ENCODE measurements around the gene RAB3B.

The RAB3B gene

DNA sequence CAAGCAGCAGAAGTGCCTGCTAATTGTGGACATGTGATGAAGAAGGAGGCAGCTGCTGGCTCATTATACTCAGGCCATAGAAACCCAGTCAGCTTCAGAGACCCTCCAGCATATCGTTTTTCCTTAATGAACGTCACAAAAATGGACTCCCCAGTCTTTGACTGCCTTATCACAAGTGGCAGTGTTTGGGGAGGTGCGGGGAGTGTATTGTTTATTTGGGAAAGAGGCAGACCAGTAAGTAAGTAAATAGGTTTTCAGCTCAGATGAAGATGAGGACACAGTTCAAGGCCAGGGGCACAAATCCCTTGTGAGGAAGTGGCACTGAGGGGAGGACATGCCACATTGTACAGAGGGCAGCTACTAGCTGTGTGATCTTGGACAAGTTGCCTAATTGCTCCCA lies 68.5 kb downstream of the RAB3B start:
- no peak for DNase-seq (ENCODE audit: low read depth, low spot score)
- WGBS (ENCODE audit: insufficient coverage, insufficient read length) = no CpG with 5 or more reads among the region's 3 CpGs
- no peaks in the 10 kb centered on the region for H3K9me3 ChIP-seq (ENCODE audit: control insufficient read depth, insufficient read depth, low read length)
- H3K4me1 ChIP-seq (ENCODE audit: control insufficient read depth, insufficient read depth, low read length) = no peaks in the 10 kb centered on the region
- H3K36me3 ChIP-seq (ENCODE audit: control insufficient read depth, insufficient read depth, low read length) = no peaks in the 10 kb centered on the region
- H3K27ac ChIP-seq (ENCODE audit: low read length) = no peak overlapping the region
- no peaks in the 10 kb centered on the region for H3K27me3 ChIP-seq (ENCODE audit: control insufficient read depth, insufficient read depth, low read length)
- no peak overlapping the region for H3K4me3 ChIP-seq (ENCODE audit: low read length)

- H3K27me3 ChIP-seq (ENCODE audit: control insufficient read depth, insufficient read depth, low read length) = no peaks in the 10 kb centered on the region
- peaks cover 4% of the 10 kb centered on the region; the same call in 1 of the 2 replicates for H3K36me3 ChIP-seq (ENCODE audit: control insufficient read depth, insufficient read depth, low read length)
- H3K4me3 ChIP-seq (ENCODE audit: low read length) = no peak overlapping the region
- H3K27ac ChIP-seq (ENCODE audit: low read length) = no peak overlapping the region
- no CpG with 5 or more reads among the region's 5 CpGs for WGBS (ENCODE audit: insufficient coverage, insufficient read length)
- no peaks in the 10 kb centered on the region for H3K9me3 ChIP-seq (ENCODE audit: control insufficient read depth, insufficient read depth, low read length)
- H3K4me1 ChIP-seq (ENCODE audit: control insufficient read depth, insufficient read depth, low read length) = no peaks in the 10 kb centered on the region
- DNase-seq (ENCODE audit: low read depth, low spot score) = no peak
Measured at GRCh38 chr1:51920130-51920529, 70.4 kb downstream of the RAB3B start.

DNA sequence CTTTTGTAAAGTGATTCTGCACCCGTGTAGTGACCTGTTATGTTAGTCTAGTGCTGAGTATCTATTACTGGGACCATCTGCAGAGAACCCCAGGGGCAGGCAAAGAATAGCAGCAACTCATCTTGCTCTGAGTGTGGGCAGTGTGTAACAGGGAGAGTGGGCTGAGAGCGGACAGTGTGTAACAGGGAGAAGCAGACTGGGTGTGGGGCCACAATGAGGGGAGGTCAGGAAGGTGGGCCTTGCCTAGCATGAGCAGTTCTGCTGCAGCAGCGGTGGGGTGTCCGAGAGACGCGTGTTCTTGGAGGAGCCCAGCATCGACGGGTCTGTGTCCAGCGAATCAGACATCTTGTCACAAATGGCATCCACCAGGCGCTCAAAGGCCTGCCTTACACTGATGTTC lies 70.8 kb downstream of the RAB3B start:
- DNase-seq (ENCODE audit: low read depth, low spot score) = no peak
- Histone ChIP-seq H3K9me3 (ENCODE audit: control insufficient read depth, insufficient read depth, low read length) (no peaks in the 10 kb centered on the region), H3K27ac (ENCODE audit: low read length) (no peak overlapping the region), H3K4me3 (ENCODE audit: low read length) (no peak overlapping the region), H3K27me3 (ENCODE audit: control insufficient read depth, insufficient read depth, low read length) (no peaks in the 10 kb centered on the region), H3K4me1 (ENCODE audit: control insufficient read depth, insufficient read depth, low read length) (no peaks in the 10 kb centered on the region), H3K36me3 (ENCODE audit: control insufficient read depth, insufficient read depth, low read length) (peaks cover 4% of the 10 kb centered on the region; the same call in 1 of the 2 replicates)
- WGBS (ENCODE audit: insufficient coverage, insufficient read length) = no CpG with 5 or more reads among the region's 10 CpGs

DNA sequence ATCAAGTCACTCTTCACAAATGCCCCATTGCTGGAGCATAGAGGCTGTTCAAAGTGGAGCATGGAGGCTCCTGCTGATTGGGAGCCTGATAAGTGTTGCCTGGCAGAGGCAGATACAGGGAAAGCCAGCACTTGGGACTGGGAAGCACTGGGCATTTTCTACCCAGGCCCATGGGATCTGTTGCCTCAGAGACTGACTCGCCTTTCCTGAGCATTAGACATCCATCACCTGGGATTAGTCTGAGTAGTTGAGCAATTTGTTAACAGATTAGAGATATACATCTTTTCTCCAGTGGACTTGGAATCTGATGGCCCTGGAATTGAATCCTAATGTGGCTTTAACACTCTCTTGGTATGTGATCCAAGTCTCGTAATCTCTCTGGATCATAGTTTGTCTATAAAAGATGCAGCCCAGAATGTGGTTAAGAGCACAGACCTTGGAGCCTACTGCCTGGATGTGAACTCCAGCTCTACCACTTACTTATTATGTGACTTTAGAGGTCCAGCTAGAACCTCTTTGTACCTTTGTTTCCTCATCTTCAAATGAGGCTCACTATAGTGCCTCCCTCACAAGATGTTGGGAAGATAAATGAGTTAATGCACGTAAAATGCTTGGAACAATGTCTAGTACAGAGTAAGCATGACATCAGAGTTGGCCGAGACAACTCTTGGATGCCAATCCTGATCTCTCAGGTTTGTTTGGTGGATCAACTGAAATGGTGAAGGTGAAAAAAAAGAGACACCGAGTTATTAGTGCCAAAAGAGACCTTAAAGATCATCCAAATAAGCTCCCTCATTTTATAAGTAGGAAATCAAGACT lies 73.7 kb downstream of the RAB3B start:
- H3K4me3 ChIP-seq (ENCODE audit: low read length) = no peak overlapping the region
- H3K36me3 ChIP-seq (ENCODE audit: control insufficient read depth, insufficient read depth, low read length) = peaks cover 4% of the 10 kb centered on the region; the same call in 1 of the 2 replicates
- no CpG with 5 or more reads among the region's 5 CpGs for WGBS (ENCODE audit: insufficient coverage, insufficient read length)
- no peaks in the 10 kb centered on the region for H3K27me3 ChIP-seq (ENCODE audit: control insufficient read depth, insufficient read depth, low read length)
- DNase-seq (ENCODE audit: low read depth, low spot score) = no peak
- H3K9me3 ChIP-seq (ENCODE audit: control insufficient read depth, insufficient read depth, low read length) = no peaks in the 10 kb centered on the region
- no peaks in the 10 kb centered on the region for H3K4me1 ChIP-seq (ENCODE audit: control insufficient read depth, insufficient read depth, low read length)
- no peak overlapping the region for H3K27ac ChIP-seq (ENCODE audit: low read length)

DNA sequence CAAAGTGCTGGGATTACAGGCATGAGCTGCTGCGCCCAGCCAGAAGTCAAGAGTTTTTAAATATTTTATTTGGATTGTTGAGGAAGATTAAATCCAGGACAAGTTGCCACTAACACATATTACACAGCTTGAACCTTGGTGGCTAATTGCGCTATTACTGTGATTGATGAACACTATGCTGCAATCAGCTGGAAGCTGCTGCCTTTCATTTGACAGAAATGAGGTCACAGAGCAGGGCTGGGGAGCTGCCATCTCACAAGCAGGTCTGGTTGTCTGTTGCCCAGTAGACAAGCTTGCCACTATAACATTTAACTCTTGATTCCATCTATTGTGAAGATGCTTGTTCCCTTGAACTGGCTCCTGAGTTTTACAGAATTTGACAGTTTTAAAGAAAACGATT lies 74.5 kb downstream of the RAB3B start:
- Histone ChIP-seq H3K4me1 (ENCODE audit: control insufficient read depth, insufficient read depth, low read length) (peaks cover 2% of the 10 kb centered on the region; the same call in 1 of the 2 replicates), H3K27me3 (ENCODE audit: control insufficient read depth, insufficient read depth, low read length) (no peaks in the 10 kb centered on the region), H3K4me3 (ENCODE audit: low read length) (no peak overlapping the region), H3K9me3 (ENCODE audit: control insufficient read depth, insufficient read depth, low read length) (no peaks in the 10 kb centered on the region), H3K36me3 (ENCODE audit: control insufficient read depth, insufficient read depth, low read length) (peaks cover 4% of the 10 kb centered on the region; the same call in 1 of the 2 replicates), H3K27ac (ENCODE audit: low read length) (no peak overlapping the region)
- no peak for DNase-seq (ENCODE audit: low read depth, low spot score)
- WGBS (ENCODE audit: insufficient coverage, insufficient read length) = no CpG with 5 or more reads among the region's 3 CpGs

- peaks cover 6% of the 10 kb centered on the region for H3K4me1 ChIP-seq (ENCODE audit: control insufficient read depth, insufficient read depth, low read length)
- H3K36me3 ChIP-seq (ENCODE audit: control insufficient read depth, insufficient read depth, low read length) = peaks cover 4% of the 10 kb centered on the region; the same call in 1 of the 2 replicates
- no CpG with 5 or more reads among the region's 7 CpGs for WGBS (ENCODE audit: insufficient coverage, insufficient read length)
- no peak overlapping the region for H3K4me3 ChIP-seq (ENCODE audit: low read length)
- H3K9me3 ChIP-seq (ENCODE audit: control insufficient read depth, insufficient read depth, low read length) = no peaks in the 10 kb centered on the region
- H3K27me3 ChIP-seq (ENCODE audit: control insufficient read depth, insufficient read depth, low read length) = no peaks in the 10 kb centered on the region
- no peak for DNase-seq (ENCODE audit: low read depth, low spot score)
- H3K27ac ChIP-seq (ENCODE audit: low read length) = no peak overlapping the region
Measured at GRCh38 chr1:51912881-51913280, 77.6 kb downstream of the RAB3B start.

DNA sequence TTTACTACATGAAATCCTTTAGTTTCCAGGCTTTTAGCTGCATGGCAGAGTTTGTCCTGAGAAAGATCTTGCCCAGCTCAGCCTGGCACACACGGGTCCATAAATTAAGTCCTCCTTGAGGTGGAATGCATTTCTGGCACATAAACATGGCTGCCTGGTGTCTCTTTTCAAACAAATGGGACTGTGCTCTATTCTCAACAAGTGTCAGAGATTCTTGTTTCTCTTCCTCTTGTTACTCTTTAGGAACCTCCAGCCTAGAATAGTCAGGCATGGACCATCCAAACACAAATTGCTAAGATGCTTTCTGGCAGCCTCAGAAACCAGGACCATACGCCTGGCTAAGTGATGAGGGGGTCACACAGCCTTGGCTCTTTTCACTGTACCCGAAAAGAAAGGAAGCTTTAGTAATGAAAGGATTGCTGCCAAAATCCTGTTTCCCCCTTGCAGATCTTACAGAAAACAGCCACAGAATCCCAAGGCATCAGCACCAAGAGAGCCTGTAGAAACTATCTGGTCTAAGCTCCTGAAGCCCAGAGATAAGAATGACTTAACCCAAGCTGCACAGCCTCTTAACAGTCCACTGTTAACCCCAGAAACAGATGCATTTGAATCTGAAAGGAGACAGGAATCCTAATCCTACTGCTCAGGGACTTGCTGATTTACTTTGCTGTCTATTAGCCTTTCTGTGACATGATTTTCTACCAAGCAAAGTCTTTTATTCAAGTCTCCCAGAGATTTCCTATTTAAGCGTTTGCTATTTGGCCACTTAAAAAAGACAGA lies 80.1 kb downstream of the RAB3B start:
- peaks cover 6% of the 10 kb centered on the region for H3K4me1 ChIP-seq (ENCODE audit: control insufficient read depth, insufficient read depth, low read length)
- DNase-seq (ENCODE audit: low read depth, low spot score) = no peak
- H3K27me3 ChIP-seq (ENCODE audit: control insufficient read depth, insufficient read depth, low read length) = no peaks in the 10 kb centered on the region
- H3K27ac ChIP-seq (ENCODE audit: low read length) = no peak overlapping the region
- no peak overlapping the region for H3K4me3 ChIP-seq (ENCODE audit: low read length)
- no CpG with 5 or more reads among the region's 4 CpGs for WGBS (ENCODE audit: insufficient coverage, insufficient read length)
- no peaks in the 10 kb centered on the region for H3K36me3 ChIP-seq (ENCODE audit: control insufficient read depth, insufficient read depth, low read length)
- no peaks in the 10 kb centered on the region for H3K9me3 ChIP-seq (ENCODE audit: control insufficient read depth, insufficient read depth, low read length)

- Histone ChIP-seq H3K4me3 (ENCODE audit: low read length) (no peak overlapping the region), H3K9me3 (ENCODE audit: control insufficient read depth, insufficient read depth, low read length) (no peaks in the 10 kb centered on the region), H3K27me3 (ENCODE audit: control insufficient read depth, insufficient read depth, low read length) (no peaks in the 10 kb centered on the region), H3K4me1 (ENCODE audit: control insufficient read depth, insufficient read depth, low read length) (peaks cover 6% of the 10 kb centered on the region), H3K27ac (ENCODE audit: low read length) (no peak overlapping the region), H3K36me3 (ENCODE audit: control insufficient read depth, insufficient read depth, low read length) (no peaks in the 10 kb centered on the region)
- no CpG with 5 or more reads among the region's 2 CpGs for WGBS (ENCODE audit: insufficient coverage, insufficient read length)
- DNase-seq (ENCODE audit: low read depth, low spot score) = no peak
Measured at GRCh38 chr1:51908499-51908898, 82.0 kb downstream of the RAB3B start.

DNA sequence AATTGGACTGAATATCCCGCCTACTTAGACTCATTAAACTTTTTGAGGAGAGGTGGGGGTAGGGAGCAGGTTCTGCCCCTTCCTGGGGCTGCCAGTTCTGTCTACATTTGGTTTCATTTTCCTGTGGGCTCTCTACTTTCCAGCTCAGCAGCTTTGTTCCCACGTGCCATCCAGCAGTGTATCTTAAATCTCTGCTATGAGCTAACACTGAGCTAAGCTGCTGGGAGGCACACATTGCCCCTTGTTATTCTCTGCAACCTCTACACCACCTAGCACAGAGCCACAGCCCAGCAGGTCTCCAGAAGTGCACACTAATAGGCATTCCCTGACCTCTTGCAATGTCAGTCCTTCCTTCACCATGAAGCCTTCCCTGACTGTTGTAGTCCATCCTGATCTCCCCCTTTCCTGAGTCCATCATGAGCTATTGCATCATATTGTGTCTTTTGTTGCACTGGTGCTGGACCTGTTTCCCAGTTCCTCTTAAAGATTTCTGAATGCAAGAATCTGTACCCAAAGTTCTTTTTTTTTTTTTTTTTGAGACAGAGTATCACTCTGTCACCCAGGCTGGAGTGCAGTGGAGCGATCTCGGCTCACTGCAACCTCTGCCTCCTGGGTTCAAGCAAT lies 83.3 kb downstream of the RAB3B start:
- Histone ChIP-seq H3K27me3 (ENCODE audit: control insufficient read depth, insufficient read depth, low read length) (no peaks in the 10 kb centered on the region), H3K27ac (ENCODE audit: low read length) (no peak overlapping the region), H3K4me1 (ENCODE audit: control insufficient read depth, insufficient read depth, low read length) (peaks cover 6% of the 10 kb centered on the region), H3K4me3 (ENCODE audit: low read length) (no peak overlapping the region), H3K36me3 (ENCODE audit: control insufficient read depth, insufficient read depth, low read length) (no peaks in the 10 kb centered on the region), H3K9me3 (ENCODE audit: control insufficient read depth, insufficient read depth, low read length) (no peaks in the 10 kb centered on the region)
- no peak for DNase-seq (ENCODE audit: low read depth, low spot score)
- WGBS (ENCODE audit: insufficient coverage, insufficient read length) = no CpG with 5 or more reads among the region's 4 CpGs

DNA sequence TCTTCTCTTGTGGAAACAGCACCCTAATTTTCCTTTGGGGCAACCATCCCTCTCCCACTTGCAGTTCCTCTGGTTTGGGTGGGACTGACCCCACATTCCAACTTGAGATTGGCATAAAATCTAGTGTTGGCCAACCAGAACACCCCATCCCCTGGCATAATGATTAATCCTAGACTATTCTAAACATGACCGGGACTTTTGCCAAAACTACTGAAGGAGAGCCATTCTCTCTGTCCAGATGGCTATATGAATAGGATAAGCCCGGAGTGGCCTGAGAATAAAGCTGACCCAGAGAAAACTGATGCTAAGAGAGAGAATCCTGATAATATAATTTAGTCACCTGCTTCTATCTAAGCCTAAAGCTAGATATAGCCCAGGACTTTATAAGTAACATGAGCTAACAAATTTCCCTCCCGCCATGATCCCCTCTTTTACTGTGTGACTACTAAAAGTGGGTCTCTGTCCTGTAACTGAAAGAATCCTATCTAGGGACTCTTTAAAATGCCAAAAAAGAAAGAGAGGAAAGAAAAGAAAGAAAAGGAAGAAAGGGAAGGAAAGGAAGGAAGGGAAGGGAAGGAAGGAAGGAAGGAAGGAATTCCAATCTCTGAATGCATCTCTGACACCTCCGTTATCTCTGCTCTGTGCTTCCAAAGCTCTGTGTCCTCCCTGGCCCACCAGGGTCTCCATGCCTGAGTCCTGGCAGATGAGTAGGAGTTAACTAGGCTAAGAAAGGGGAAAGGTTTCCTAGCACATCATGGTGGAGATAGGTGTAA lies 84.0 kb downstream of the RAB3B start:
- Histone ChIP-seq H3K36me3 (ENCODE audit: control insufficient read depth, insufficient read depth, low read length) (no peaks in the 10 kb centered on the region), H3K9me3 (ENCODE audit: control insufficient read depth, insufficient read depth, low read length) (no peaks in the 10 kb centered on the region), H3K4me3 (ENCODE audit: low read length) (no peak overlapping the region), H3K4me1 (ENCODE audit: control insufficient read depth, insufficient read depth, low read length) (peaks cover 6% of the 10 kb centered on the region), H3K27ac (ENCODE audit: low read length) (no peak overlapping the region), H3K27me3 (ENCODE audit: control insufficient read depth, insufficient read depth, low read length) (no peaks in the 10 kb centered on the region)
- no peak for DNase-seq (ENCODE audit: low read depth, low spot score)
- no CpG with 5 or more reads among the region's 4 CpGs for WGBS (ENCODE audit: insufficient coverage, insufficient read length)

Measured in iPS DF 6.9 (cell line).